ENCODE data around the gene COL18A1.

COL18A1 gene

GRCh38 chr21:45423201-45423955 lies 18.4 kb downstream of the COL18A1 start:
- H3K27me3 ChIP-seq (ENCODE audit: insufficient read depth, low read length, poor library complexity): no peaks in the 10 kb centered on the region
- H3K9ac ChIP-seq (ENCODE audit: low read depth, low read length): no peak overlapping the region
- no peak overlapping the region for H3K27ac ChIP-seq (ENCODE audit: low read length)
- DNase-seq (no peak), ATAC-seq (ENCODE audit: insufficient read depth, low read depth) (no peak)
- no peaks in the 10 kb centered on the region for H3K4me1 ChIP-seq (ENCODE audit: insufficient read depth, low read length)
- no peak overlapping the region for H3K4me2 ChIP-seq (ENCODE audit: insufficient read depth, low read length)
- H3K4me3 ChIP-seq (ENCODE audit: low read depth in 1 of 2, low read length in 2 of 2): no peak overlapping the region
- H3K79me2 ChIP-seq (ENCODE audit: insufficient read depth, low read length): no peaks in the 10 kb centered on the region
- TF ChIP-seq, protein P1, sequence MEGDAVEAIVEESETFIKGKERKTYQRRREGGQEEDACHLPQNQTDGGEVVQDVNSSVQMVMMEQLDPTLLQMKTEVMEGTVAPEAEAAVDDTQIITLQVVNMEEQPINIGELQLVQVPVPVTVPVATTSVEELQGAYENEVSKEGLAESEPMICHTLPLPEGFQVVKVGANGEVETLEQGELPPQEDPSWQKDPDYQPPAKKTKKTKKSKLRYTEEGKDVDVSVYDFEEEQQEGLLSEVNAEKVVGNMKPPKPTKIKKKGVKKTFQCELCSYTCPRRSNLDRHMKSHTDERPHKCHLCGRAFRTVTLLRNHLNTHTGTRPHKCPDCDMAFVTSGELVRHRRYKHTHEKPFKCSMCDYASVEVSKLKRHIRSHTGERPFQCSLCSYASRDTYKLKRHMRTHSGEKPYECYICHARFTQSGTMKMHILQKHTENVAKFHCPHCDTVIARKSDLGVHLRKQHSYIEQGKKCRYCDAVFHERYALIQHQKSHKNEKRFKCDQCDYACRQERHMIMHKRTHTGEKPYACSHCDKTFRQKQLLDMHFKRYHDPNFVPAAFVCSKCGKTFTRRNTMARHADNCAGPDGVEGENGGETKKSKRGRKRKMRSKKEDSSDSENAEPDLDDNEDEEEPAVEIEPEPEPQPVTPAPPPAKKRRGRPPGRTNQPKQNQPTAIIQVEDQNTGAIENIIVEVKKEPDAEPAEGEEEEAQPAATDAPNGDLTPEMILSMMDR (IDR thresholded peaks at IDR 0.05; ENCODE audit: borderline replicate concordance, extremely low read depth, low read length, poor library complexity, severe bottlenecking): no peak
- no peak for TF ChIP-seq EZH2 (IDR thresholded peaks at IDR 0.05; ENCODE audit: borderline replicate concordance, low read depth, low read length, severe bottlenecking)
- H2AFZ ChIP-seq (ENCODE audit: low read depth, low read length): no peak overlapping the region
- no peaks in the 10 kb centered on the region for H3K36me3 ChIP-seq (ENCODE audit: insufficient read depth, low read length)
- no peaks in the 10 kb centered on the region for H3K9me3 ChIP-seq (ENCODE audit: insufficient read depth, low read length, severe bottlenecking)
- peaks cover 4% of the 10 kb centered on the region; the same call in 1 of the 2 replicates for H4K20me1 ChIP-seq (ENCODE audit: insufficient read depth, low read length)

DNA sequence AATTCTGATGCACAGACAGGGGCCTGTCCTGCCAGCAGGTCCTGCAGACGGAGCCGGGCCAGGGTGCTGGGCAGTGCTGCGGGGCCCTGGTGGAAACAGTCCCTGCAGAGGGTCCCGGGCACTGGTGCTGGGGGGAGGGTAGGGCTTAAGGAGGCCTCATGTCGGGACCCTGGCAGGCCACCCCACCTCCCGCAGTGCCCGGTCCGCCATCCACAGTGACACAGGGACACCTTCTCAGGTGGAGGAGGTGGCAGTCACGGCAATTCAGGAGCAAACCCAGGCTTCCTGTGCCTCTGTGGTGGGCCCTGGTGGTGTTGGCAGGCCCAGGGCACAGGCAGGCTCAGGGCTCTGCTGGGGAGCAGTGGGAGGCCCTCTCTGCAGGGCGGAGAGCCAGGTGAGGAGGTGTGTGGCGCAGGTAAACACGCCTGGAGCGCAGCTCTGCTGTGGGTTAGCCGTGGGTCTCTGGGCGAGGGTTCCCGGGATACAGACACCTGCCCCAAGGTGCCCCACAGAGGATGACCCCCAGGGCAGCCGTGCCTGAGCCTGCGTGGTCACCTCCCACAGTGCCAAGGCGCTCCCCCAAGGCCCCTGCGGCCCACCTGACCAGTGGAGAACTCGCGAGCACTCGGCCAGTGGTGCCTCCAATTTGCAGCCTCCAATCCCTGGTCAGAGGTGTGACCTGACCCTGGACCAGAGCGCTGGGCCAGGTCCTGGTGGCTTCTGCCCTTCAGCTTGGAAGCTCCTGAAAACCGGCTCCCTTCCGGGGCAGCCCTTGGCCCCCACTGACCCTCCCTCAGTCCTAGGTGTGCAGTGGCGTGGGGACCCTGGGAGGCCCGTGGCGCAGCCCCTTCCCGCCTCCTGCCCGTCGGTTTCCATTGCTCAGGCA lies 19.2 kb downstream of the COL18A1 start:
- Histone ChIP-seq H3K4me1 (ENCODE audit: insufficient read depth, low read length) (no peaks in the 10 kb centered on the region), H3K79me2 (ENCODE audit: insufficient read depth, low read length) (no peaks in the 10 kb centered on the region), H2AFZ (ENCODE audit: low read depth, low read length) (no peak overlapping the region), H3K4me2 (ENCODE audit: insufficient read depth, low read length) (no peak overlapping the region), H3K4me3 (ENCODE audit: low read depth in 1 of 2, low read length in 2 of 2) (no peak overlapping the region), H3K9ac (ENCODE audit: low read depth, low read length) (no peak overlapping the region), H3K36me3 (ENCODE audit: insufficient read depth, low read length) (no peaks in the 10 kb centered on the region), H3K27ac (ENCODE audit: low read length) (no peak overlapping the region), H3K27me3 (ENCODE audit: insufficient read depth, low read length, poor library complexity) (no peaks in the 10 kb centered on the region), H4K20me1 (ENCODE audit: insufficient read depth, low read length) (peaks cover 4% of the 10 kb centered on the region), H3K9me3 (ENCODE audit: insufficient read depth, low read length, severe bottlenecking) (no peaks in the 10 kb centered on the region)
- no peak for DNase-seq
- TF ChIP-seq, protein P1 (IDR thresholded peaks at IDR 0.05; ENCODE audit: borderline replicate concordance, extremely low read depth, low read length, poor library complexity, severe bottlenecking): no peak
- no peak for ATAC-seq (ENCODE audit: insufficient read depth, low read depth)

DNA sequence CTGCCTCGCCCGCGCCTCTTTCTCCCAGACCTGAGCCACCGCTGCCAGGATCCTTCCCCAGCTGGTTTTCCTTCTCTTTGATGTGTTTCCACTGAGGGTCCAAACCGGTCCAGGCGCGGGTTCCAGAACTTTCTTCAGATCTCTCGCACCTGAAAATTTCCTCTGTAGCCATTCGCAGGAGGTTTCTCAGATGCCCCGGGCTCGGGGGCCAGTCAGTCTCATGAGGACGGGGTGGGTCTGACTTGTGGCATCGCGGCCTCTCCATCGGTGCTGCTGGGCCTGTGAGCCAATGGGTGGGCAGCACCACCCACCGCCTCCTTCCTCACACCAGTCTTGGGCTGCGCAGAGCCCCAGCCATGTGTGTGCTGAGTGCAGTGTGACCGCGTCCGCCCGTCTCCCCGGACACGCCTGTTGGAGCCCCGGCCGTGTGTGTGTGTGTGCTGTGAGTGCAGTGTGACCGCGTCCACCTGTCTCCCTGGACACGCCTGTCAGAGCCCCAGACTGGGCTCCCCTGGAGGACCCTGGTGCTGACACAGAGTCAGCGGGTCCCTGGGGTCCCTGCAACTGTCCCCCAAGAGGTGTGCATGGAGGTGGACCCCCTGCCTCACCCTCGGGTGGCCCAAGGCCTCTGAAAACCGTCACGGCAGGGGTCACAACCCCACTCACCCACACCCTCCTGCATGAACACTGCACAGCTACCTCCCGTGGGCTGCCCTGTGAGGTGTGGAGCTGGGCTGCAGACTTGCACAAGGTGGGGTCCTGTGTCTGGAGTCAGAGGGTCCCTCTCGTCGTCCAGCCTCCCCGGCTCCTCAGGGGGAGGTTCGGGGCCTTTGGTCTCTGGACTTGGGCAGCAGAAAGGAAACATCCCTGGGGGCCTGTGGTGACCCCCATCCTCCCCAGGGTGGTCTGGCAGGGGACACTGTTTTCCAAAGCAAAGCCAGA lies 20.2 kb downstream of the COL18A1 start:
- no peak overlapping the region for H3K4me3 ChIP-seq (ENCODE audit: low read depth in 1 of 2, low read length in 2 of 2)
- no peaks in the 10 kb centered on the region for H3K36me3 ChIP-seq (ENCODE audit: insufficient read depth, low read length)
- ATAC-seq (ENCODE audit: insufficient read depth, low read depth) (no peak), DNase-seq (no peak)
- H3K79me2 ChIP-seq (ENCODE audit: insufficient read depth, low read length): no peaks in the 10 kb centered on the region
- no peaks in the 10 kb centered on the region for H3K9me3 ChIP-seq (ENCODE audit: insufficient read depth, low read length, severe bottlenecking)
- H3K9ac ChIP-seq (ENCODE audit: low read depth, low read length): no peak overlapping the region
- no peak overlapping the region for H2AFZ ChIP-seq (ENCODE audit: low read depth, low read length)
- no peaks in the 10 kb centered on the region for H3K4me1 ChIP-seq (ENCODE audit: insufficient read depth, low read length)
- TF ChIP-seq, protein P1 (IDR thresholded peaks at IDR 0.05; ENCODE audit: borderline replicate concordance, extremely low read depth, low read length, poor library complexity, severe bottlenecking): no peak
- TF ChIP-seq EZH2 (IDR thresholded peaks at IDR 0.05; ENCODE audit: borderline replicate concordance, low read depth, low read length, severe bottlenecking): no peak
- H3K27ac ChIP-seq (ENCODE audit: low read length): no peak overlapping the region
- H3K4me2 ChIP-seq (ENCODE audit: insufficient read depth, low read length): no peak overlapping the region
- H4K20me1 ChIP-seq (ENCODE audit: insufficient read depth, low read length): peaks cover 4% of the 10 kb centered on the region
- no peaks in the 10 kb centered on the region for H3K27me3 ChIP-seq (ENCODE audit: insufficient read depth, low read length, poor library complexity)
